ENCODE results near the gene KAZN. TPM values are rescaled to one million over a fixed set of nuclear protein-coding genes. Genes with fewer than 3 reads are reported as not detected.
A peak's percentile ranks its signal among the peaks of the same experiment; 100 is the strongest.
"Not testable (repeated sequence)": the region's sequence is repeated elsewhere in the genome, so short reads cannot be mapped to it uniquely, and the experiment has no call there.

The KAZN gene
- total RNA-seq, 2 donors from 2014 or later = 0.22 to 0.74 TPM

- no peaks in the 10 kb centered on the region for H3K9me3 Mint-ChIP-seq
- H3K4me3 Mint-ChIP-seq = no peak overlapping the region
- no peak for ATAC-seq (replicated peaks)
- H3K4me1 Mint-ChIP-seq = no peaks in the 10 kb centered on the region
- H3K27me3 Mint-ChIP-seq = no peaks in the 10 kb centered on the region
- no peaks in the 10 kb centered on the region for H3K36me3 Mint-ChIP-seq (ENCODE audit: low read depth)
- H3K27ac Mint-ChIP-seq = no peak overlapping the region
Measured at GRCh38 chr1:15122331-15122730, 523.8 kb downstream of the KAZN start.

DNA sequence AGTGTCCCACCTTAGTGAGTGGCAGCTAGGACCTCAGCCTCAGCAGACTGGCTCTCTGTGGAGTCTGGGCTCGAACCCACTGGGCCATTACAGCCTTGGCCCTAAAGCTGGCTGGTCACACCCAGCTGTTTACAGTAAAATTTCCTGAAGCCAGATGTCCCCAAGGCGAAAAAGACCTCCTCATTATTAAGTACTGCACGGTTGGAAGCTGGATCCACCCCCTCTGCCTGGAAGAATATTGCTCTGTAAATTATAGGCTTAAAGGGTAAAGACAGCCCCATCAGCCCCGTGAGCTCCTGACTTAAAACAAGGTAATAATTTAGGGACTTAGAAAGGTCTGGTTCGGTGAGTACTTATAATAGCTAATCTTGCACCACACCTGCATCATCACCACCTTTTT lies 524.8 kb downstream of the KAZN start:
- no peak overlapping the region for H3K4me3 Mint-ChIP-seq
- no peaks in the 10 kb centered on the region for H3K4me1 Mint-ChIP-seq
- H3K36me3 Mint-ChIP-seq (ENCODE audit: low read depth) = no peaks in the 10 kb centered on the region
- no peaks in the 10 kb centered on the region for H3K27me3 Mint-ChIP-seq
- no peak for ATAC-seq (replicated peaks)
- H3K9me3 Mint-ChIP-seq = no peaks in the 10 kb centered on the region
- no peak overlapping the region for H3K27ac Mint-ChIP-seq

DNA sequence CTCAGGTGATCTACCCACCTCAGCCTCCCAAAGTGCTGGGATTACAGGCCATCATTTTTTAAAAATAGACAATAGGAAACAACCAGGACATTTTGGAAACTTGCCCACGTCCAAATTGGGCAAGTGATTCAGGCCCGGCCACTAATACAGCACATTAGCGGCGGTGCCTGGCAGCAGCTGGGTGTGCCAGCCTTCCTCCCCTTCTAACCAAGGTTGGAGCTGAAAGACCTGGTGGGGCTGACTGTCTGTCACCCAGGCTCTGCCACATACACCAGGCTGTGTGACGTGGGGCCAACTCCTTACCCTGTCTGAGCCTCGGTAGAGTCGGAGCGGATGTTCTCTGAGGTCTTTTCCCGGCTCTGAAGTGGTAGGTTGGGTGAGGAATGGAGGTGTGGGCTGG lies 525.4 kb downstream of the KAZN start:
- Mint-ChIP-seq H3K27ac (no peak overlapping the region), H3K36me3 (ENCODE audit: low read depth) (no peaks in the 10 kb centered on the region), H3K4me1 (no peaks in the 10 kb centered on the region), H3K9me3 (no peaks in the 10 kb centered on the region), H3K27me3 (no peaks in the 10 kb centered on the region), H3K4me3 (no peak overlapping the region)
- no peak for ATAC-seq (replicated peaks)

GRCh38 chr1:15124362-15125100 lies 526.0 kb downstream of the KAZN start:
- Mint-ChIP-seq H3K4me1 (no peaks in the 10 kb centered on the region), H3K36me3 (ENCODE audit: low read depth) (no peaks in the 10 kb centered on the region), H3K27ac (no peak overlapping the region), H3K27me3 (no peaks in the 10 kb centered on the region), H3K4me3 (no peak overlapping the region), H3K9me3 (no peaks in the 10 kb centered on the region)
- no peak for ATAC-seq (replicated peaks)

- no peak overlapping the region for H3K4me3 Mint-ChIP-seq
- no peaks in the 10 kb centered on the region for H3K27me3 Mint-ChIP-seq
- H3K36me3 Mint-ChIP-seq (ENCODE audit: low read depth) = no peaks in the 10 kb centered on the region
- no peaks in the 10 kb centered on the region for H3K4me1 Mint-ChIP-seq
- H3K27ac Mint-ChIP-seq = no peak overlapping the region
- H3K9me3 Mint-ChIP-seq = no peaks in the 10 kb centered on the region
- no peak for ATAC-seq (replicated peaks)
Measured at GRCh38 chr1:15125101-15125745, 526.7 kb downstream of the KAZN start.

DNA sequence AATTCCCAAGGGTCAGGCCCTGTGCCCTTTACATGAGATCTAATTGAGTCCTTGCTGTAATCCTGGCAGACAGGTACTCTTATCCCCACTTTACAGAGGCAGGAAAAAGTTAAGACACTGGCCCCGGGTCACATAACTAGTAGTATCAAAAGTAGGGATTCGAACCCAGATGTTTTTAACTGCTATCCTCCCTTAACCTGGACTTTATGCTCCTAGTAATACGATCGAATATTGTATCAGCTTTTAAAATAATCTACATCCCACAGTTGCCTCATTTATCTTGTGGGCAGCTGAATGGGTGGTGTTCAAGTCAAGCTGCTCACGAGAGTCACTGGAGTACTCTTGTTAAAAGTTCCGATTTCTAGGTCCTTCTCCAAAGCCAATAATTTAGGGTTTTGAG lies 529.6 kb downstream of the KAZN start:
- Mint-ChIP-seq H3K4me3 (no peak overlapping the region), H3K4me1 (no peaks in the 10 kb centered on the region), H3K36me3 (ENCODE audit: low read depth) (no peaks in the 10 kb centered on the region), H3K27ac (no peak overlapping the region), H3K27me3 (peaks cover 4% of the 10 kb centered on the region), H3K9me3 (no peaks in the 10 kb centered on the region)
- ATAC-seq (replicated peaks) = no peak

- Mint-ChIP-seq H3K4me3 (no peak overlapping the region), H3K27me3 (peaks cover 4% of the 10 kb centered on the region), H3K27ac (no peak overlapping the region), H3K9me3 (no peaks in the 10 kb centered on the region), H3K4me1 (no peaks in the 10 kb centered on the region), H3K36me3 (ENCODE audit: low read depth) (no peaks in the 10 kb centered on the region)
- peak; percentile 92 for ATAC-seq (replicated peaks)
Measured at GRCh38 chr1:15128520-15129313, 530.2 kb downstream of the KAZN start.

DNA sequence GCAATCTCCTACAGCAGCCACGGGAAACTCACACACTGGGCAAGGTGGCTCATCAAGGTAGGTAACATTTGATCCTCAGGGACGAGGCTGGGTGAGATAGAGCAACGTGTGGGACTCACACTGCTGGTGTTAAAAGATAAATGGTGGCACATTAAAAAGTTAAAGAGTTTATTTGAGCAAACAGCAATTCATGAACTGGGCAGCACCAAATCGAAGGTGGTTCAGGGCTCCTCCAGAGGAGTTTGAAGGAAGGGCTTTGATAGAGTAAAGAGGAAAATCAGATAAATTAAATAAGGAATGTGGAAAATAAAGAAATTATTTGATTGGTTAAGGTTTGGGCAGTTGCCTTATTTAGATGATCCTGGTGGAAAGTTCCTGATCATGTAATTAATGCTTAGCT lies 531.5 kb downstream of the KAZN start:
- Mint-ChIP-seq H3K36me3 (ENCODE audit: low read depth) (no peaks in the 10 kb centered on the region), H3K4me1 (no peaks in the 10 kb centered on the region), H3K9me3 (no peaks in the 10 kb centered on the region), H3K27ac (no peak overlapping the region), H3K27me3 (peaks cover 15% of the 10 kb centered on the region), H3K4me3 (no peak overlapping the region)
- ATAC-seq (replicated peaks) = no peak

- H3K4me3 Mint-ChIP-seq = no peak overlapping the region
- H3K36me3 Mint-ChIP-seq (ENCODE audit: low read depth) = no peaks in the 10 kb centered on the region
- no peak for ATAC-seq (replicated peaks)
- no peaks in the 10 kb centered on the region for H3K4me1 Mint-ChIP-seq
- no peaks in the 10 kb centered on the region for H3K9me3 Mint-ChIP-seq
- H3K27ac Mint-ChIP-seq = no peak overlapping the region
- peaks cover 21% of the 10 kb centered on the region for H3K27me3 Mint-ChIP-seq
Measured at GRCh38 chr1:15130607-15131006, 532.1 kb downstream of the KAZN start.

- H3K9me3 Mint-ChIP-seq = no peaks in the 10 kb centered on the region
- ATAC-seq (replicated peaks) = no peak
- no peak overlapping the region for H3K4me3 Mint-ChIP-seq
- no peaks in the 10 kb centered on the region for H3K36me3 Mint-ChIP-seq (ENCODE audit: low read depth)
- no peak overlapping the region for H3K27ac Mint-ChIP-seq
- H3K27me3 Mint-ChIP-seq = peaks cover 36% of the 10 kb centered on the region
- no peaks in the 10 kb centered on the region for H3K4me1 Mint-ChIP-seq
Measured at GRCh38 chr1:15132965-15133364, 534.5 kb downstream of the KAZN start.

- H3K36me3 Mint-ChIP-seq (ENCODE audit: low read depth) = no peaks in the 10 kb centered on the region
- peaks cover 42% of the 10 kb centered on the region for H3K27me3 Mint-ChIP-seq
- H3K4me1 Mint-ChIP-seq = no peaks in the 10 kb centered on the region
- H3K9me3 Mint-ChIP-seq = no peaks in the 10 kb centered on the region
- no peak overlapping the region for H3K27ac Mint-ChIP-seq
- H3K4me3 Mint-ChIP-seq = no peak overlapping the region
- no peak for ATAC-seq (replicated peaks)
Measured at GRCh38 chr1:15134285-15134684, 535.8 kb downstream of the KAZN start.

DNA sequence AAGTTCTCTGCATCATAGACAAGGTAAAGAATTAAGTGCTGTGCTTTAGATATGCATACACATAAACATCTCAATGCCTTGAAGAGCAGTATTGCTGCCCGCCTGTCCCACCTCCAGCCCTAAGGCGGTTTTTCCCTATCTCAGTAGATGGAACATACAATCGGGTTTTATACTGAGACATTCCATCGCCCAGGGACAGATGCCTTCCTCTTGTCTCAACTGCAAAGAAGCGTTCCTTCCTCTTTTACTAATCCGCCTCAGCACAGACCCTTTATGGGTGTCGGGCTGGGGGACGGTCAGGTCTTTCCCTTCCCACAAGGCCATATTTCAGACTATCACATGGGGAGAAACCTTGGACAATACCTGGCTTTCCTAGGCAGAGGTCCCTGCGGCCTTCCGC lies 537.1 kb downstream of the KAZN start:
- H3K9me3 Mint-ChIP-seq; H3K36me3 Mint-ChIP-seq (ENCODE audit: low read depth); H3K27ac Mint-ChIP-seq; H3K4me1 Mint-ChIP-seq; ATAC-seq (replicated peaks); H3K4me3 Mint-ChIP-seq: not testable (repeated sequence)
- peaks cover 46% of the 10 kb centered on the region for H3K27me3 Mint-ChIP-seq

- Mint-ChIP-seq H3K4me1 (peaks cover 5% of the 10 kb centered on the region), H3K27me3 (peaks cover 49% of the 10 kb centered on the region), H3K9me3 (no peaks in the 10 kb centered on the region), H3K36me3 (ENCODE audit: low read depth) (no peaks in the 10 kb centered on the region), H3K27ac (no peak overlapping the region), H3K4me3 (no peak overlapping the region)
- ATAC-seq (replicated peaks) = no peak
Measured at GRCh38 chr1:15137809-15138208, 539.3 kb downstream of the KAZN start.

DNA sequence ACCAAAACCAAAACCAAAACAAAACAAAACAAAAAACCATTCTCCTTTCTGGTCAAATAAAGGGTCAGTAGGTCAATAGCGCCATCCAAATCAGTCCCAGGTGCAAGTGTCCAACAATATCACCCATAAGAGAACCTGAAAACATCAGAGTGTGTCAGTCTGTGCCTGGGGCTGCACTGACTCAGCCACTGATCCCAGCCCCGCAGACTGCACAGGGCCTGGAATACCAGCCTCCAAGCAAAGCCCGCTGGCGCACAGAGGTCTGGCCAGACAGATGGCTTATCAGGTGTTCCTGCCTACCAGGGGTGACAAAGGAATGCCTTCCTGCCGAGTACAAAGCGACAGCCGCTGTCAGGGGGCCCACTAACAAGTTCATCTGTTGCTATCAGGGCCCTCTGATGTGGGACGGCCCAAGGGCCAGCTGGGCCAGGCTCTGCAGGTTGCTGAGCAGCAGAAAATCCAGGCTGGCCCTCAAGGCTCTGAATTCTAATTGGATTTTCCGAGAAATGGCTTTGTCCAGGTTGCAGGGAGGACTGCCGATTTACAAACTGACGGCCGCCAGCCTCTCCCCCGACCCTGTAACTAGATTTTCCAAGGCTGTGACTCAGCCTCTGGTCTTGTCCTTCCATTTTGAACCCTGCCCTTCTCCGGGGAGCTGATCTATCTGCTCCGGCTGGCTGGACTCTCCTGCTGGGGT lies 541.3 kb downstream of the KAZN start:
- no peak for ATAC-seq (replicated peaks)
- Mint-ChIP-seq H3K36me3 (ENCODE audit: low read depth) (no peaks in the 10 kb centered on the region), H3K4me1 (peaks cover 5% of the 10 kb centered on the region), H3K9me3 (no peaks in the 10 kb centered on the region), H3K27me3 (peaks cover 51% of the 10 kb centered on the region), H3K27ac (no peak overlapping the region), H3K4me3 (no peak overlapping the region)
